HG02623 (cell line): ENCODE data around the gene BCR.

Experiments
- ATAC-seq: cut with Tn5 transposase; IDR thresholded peaks from one replicate; pipeline ENCODE4 v1.9.1; 2021; ENCODE audit warnings: moderate library complexity; ENCODE audit not compliant: unreplicated experiment

Gene BCR

GRCh38 chr22:23227380-23227779 is 47.1 kb downstream of the BCR start:
- no peak for ATAC-seq

GRCh38 chr22:23228503-23228902 is 48.2 kb downstream of the BCR start:
- no peak for ATAC-seq

GRCh38 chr22:23229646-23230045 is 49.3 kb downstream of the BCR start:
- ATAC-seq, result no peak

GRCh38 chr22:23230348-23231068 is 50.2 kb downstream of the BCR start:
- ATAC-seq, result no peak

- no peak for ATAC-seq
Measured at GRCh38 chr22:23231471-23232093, 51.3 kb downstream of the BCR start.

GRCh38 chr22:23232094-23232905 is 52.0 kb downstream of the BCR start:
- no peak for ATAC-seq

- no peak for ATAC-seq
Measured at GRCh38 chr22:23233084-23233531, 52.8 kb downstream of the BCR start.

- ATAC-seq, result no peak
Measured at GRCh38 chr22:23233752-23234408, 53.6 kb downstream of the BCR start.

- no peak for ATAC-seq
Measured at GRCh38 chr22:23234409-23235161, 54.3 kb downstream of the BCR start.

GRCh38 chr22:23235425-23235824 is 55.1 kb downstream of the BCR start:
- ATAC-seq, result no peak

GRCh38 chr22:23236026-23236425 is 55.7 kb downstream of the BCR start:
- no peak for ATAC-seq

GRCh38 chr22:23236440-23237184 is 56.3 kb downstream of the BCR start:
- no peak for ATAC-seq

GRCh38 chr22:23237201-23237798 is 57.0 kb downstream of the BCR start:
- no peak for ATAC-seq

- ATAC-seq, result no peak
Measured at GRCh38 chr22:23237841-23238240, 57.5 kb downstream of the BCR start.

GRCh38 chr22:23238707-23239106 is 58.4 kb downstream of the BCR start:
- no peak for ATAC-seq

- ATAC-seq, result no peak
Measured at GRCh38 chr22:23239429-23239828, 59.1 kb downstream of the BCR start.

- ATAC-seq, result no peak
Measured at GRCh38 chr22:23240639-23241389, 60.5 kb downstream of the BCR start.

- no peak for ATAC-seq
Measured at GRCh38 chr22:23241562-23242472, 61.5 kb downstream of the BCR start.
